Activated CD4-positive, alpha-beta T cell treated with anti-CD3 and anti-CD28 coated beads for 36 hours (primary cell): ENCODE results near the gene MPC1. TPM values are rescaled to one million over a fixed set of nuclear protein-coding genes. Genes with fewer than 3 reads are reported as not detected.
"Not testable (repeated sequence)": the region's sequence is repeated elsewhere in the genome, so short reads cannot be mapped to it uniquely, and the experiment has no call there.

ENCODE experiments used
- ATAC-seq: fragments of 200-7000 bp; cut with Tn5 transposase; one replicate; pipeline ENCODE4 v1.10.0; 2021; ENCODE audit warnings: mild to moderate bottlenecking, moderate library complexity
- CTCF ChIA-PET: fragments of 350-600 bp; sonication (Branson Sonifier 250); formaldehyde crosslinking; loops from one replicate; lab custom pipeline; 2021; ENCODE audit warnings: antibody characterized with exemption; lab: Charles Lee
- POLR2A ChIA-PET: fragments of 350-600 bp; sonication (Branson Sonifier 250); formaldehyde crosslinking; loops from one replicate; lab custom pipeline; 2021; ENCODE audit warnings: antibody characterized with exemption, inconsistent platforms; lab: Charles Lee
- DNase-seq: peaks from one replicate; pipeline ENCODE4 v3.0.0-alpha.2; 2020
- H3K27ac Mint-ChIP-seq: one replicate; pipeline ENCODE4 v1.8.0; 2021; ENCODE audit warnings: mixed read lengths
- H3K27me3 Mint-ChIP-seq: one replicate; pipeline ENCODE4 v1.8.0; 2021; ENCODE audit warnings: mixed read lengths
- H3K36me3 Mint-ChIP-seq: one replicate; pipeline ENCODE4 v1.8.0; 2021; ENCODE audit warnings: low read depth, mixed read lengths
- H3K4me1 Mint-ChIP-seq: one replicate; pipeline ENCODE4 v1.8.0; 2021; ENCODE audit warnings: mixed read lengths
- H3K4me3 Mint-ChIP-seq: one replicate; pipeline ENCODE4 v1.8.0; 2021; ENCODE audit warnings: mild to moderate bottlenecking, moderate library complexity, mixed read lengths
- H3K9me3 Mint-ChIP-seq: one replicate; pipeline ENCODE4 v1.8.0; 2021; ENCODE audit warnings: low read depth, mixed read lengths
- intact Hi-C, 2 experiments: fragments of 100-400 bp; cut with DNase I in 1 of 2; cut with micrococcal nuclease in 1 of 2; formaldehyde crosslinking; loops; one replicate each; pipeline versions ENCODE4 v1.14.2 to v1.15.1; 2022 to 2024; cut with DNase I, micrococcal nuclease
- total RNA-seq, 2 experiments: library from RNA; stranded (reverse); gene quantifications; one replicate each; pipeline ENCODE4 v1.2.3, GENCODE V29; 2021

Gene MPC1
- total RNA-seq, 2 experiments from 2014 or later: 17.7 to 20.5 TPM

- H3K36me3 Mint-ChIP-seq, ATAC-seq, DNase-seq, POLR2A ChIA-PET, H3K4me3 Mint-ChIP-seq, H3K27ac Mint-ChIP-seq, H3K9me3 Mint-ChIP-seq, H3K27me3 Mint-ChIP-seq, intact Hi-C loops, H3K4me1 Mint-ChIP-seq: not testable (repeated sequence)
- CTCF ChIA-PET: interaction anchor here (0.6 to 1.3 kb wide), 5 partner anchors 8 to 79 kb away, joined by 3 to 7 read pairs (median 3); no protein-coding TSS in a partner anchor
Observed at GRCh38 chr6:166392755-166393534, 10.2 kb upstream of the MPC1 start.

- no peaks in the 10 kb centered on the region for H3K36me3 Mint-ChIP-seq
- no peak overlapping the region for H3K27ac Mint-ChIP-seq
- H3K4me3 Mint-ChIP-seq: no peak overlapping the region
- H3K27me3 Mint-ChIP-seq: no peaks in the 10 kb centered on the region
- intact Hi-C loops: loop anchor here in 1 of 2 experiments (10.0 kb wide), 1 partner anchor 1436 kb away; the partner anchor contains the start of gene AFDN
- ATAC-seq (no peak), DNase-seq (no peak)
- H3K9me3 Mint-ChIP-seq: no peaks in the 10 kb centered on the region
- peaks cover 2% of the 10 kb centered on the region for H3K4me1 Mint-ChIP-seq
- ChIA-PET POLR2A (no interaction called here), CTCF (no interaction called here)
Observed at GRCh38 chr6:166389119-166389518, 6.4 kb upstream of the MPC1 start.

GRCh38 chr6:166388290-166389004 is 5.7 kb upstream of the MPC1 start:
- H3K4me1 Mint-ChIP-seq: peaks cover 2% of the 10 kb centered on the region

GRCh38 chr6:166387642-166388289 is 5.0 kb upstream of the MPC1 start:
- Mint-ChIP-seq H3K36me3 (no peaks in the 10 kb centered on the region), H3K4me1 (peaks cover 2% of the 10 kb centered on the region), H3K9me3 (no peaks in the 10 kb centered on the region), H3K27me3 (no peaks in the 10 kb centered on the region), H3K27ac (no peak overlapping the region), H3K4me3 (no peak overlapping the region)
- ChIA-PET POLR2A (no interaction called here), CTCF (interaction anchor here (1.7 to 2.5 kb wide), 2 partner anchors 10 to 13 kb away, joined by 4 to 7 read pairs; no protein-coding TSS in a partner anchor)
- no peak for ATAC-seq
- intact Hi-C loops: loop anchor here in 1 of 2 experiments (10.0 kb wide), 1 partner anchor 1437 kb away; the partner anchor contains the start of gene AFDN
- DNase-seq: no peak

More at GRCh38 chr6:166388290-166389004, 5.7 kb upstream of the MPC1 start:
- ChIA-PET CTCF (interaction anchor here (1.7 to 2.5 kb wide), 2 partner anchors 11 to 12 kb away, joined by 4 to 7 read pairs; no protein-coding TSS in a partner anchor), POLR2A (no interaction called here)
- intact Hi-C loops: loop anchor here in 1 of 2 experiments (10.0 kb wide), 1 partner anchor 1436 kb away; the partner anchor contains the start of gene AFDN
- ATAC-seq: no peak
- Mint-ChIP-seq H3K4me3 (no peak overlapping the region), H3K36me3 (no peaks in the 10 kb centered on the region), H3K27ac (no peak overlapping the region), H3K27me3 (no peaks in the 10 kb centered on the region), H3K9me3 (no peaks in the 10 kb centered on the region)
- DNase-seq: no peak

GRCh38 chr6:166387098-166387497 is 4.4 kb upstream of the MPC1 start:
- H3K4me3 Mint-ChIP-seq, DNase-seq, ATAC-seq, H3K9me3 Mint-ChIP-seq, H3K36me3 Mint-ChIP-seq, H3K27me3 Mint-ChIP-seq, POLR2A ChIA-PET, H3K27ac Mint-ChIP-seq, H3K4me1 Mint-ChIP-seq: not testable (repeated sequence)
- intact Hi-C loops: loop anchor here in 1 of 2 experiments (10.0 kb wide), 1 partner anchor 1438 kb away; the partner anchor contains the start of gene AFDN
- CTCF ChIA-PET: interaction anchor here (0.8 to 2.5 kb wide), 4 partner anchors 9 to 74 kb away, joined by 4 to 7 read pairs (median 6); no protein-coding TSS in a partner anchor

GRCh38 chr6:166386111-166386510 is 3.4 kb upstream of the MPC1 start:
- H3K4me3 Mint-ChIP-seq: no peak overlapping the region
- no peak overlapping the region for H3K27ac Mint-ChIP-seq
- DNase-seq (no peak), ATAC-seq (no peak)
- H3K36me3 Mint-ChIP-seq: no peaks in the 10 kb centered on the region
- no peaks in the 10 kb centered on the region for H3K27me3 Mint-ChIP-seq
- POLR2A ChIA-PET: no interaction called here
- CTCF ChIA-PET: interaction anchor here (1.6 kb wide), 1 partner anchor 13 kb away, joined by 5 read pairs; no protein-coding TSS in a partner anchor
- no peaks in the 10 kb centered on the region for H3K9me3 Mint-ChIP-seq
- H3K4me1 Mint-ChIP-seq: peaks cover 4% of the 10 kb centered on the region
- intact Hi-C loops: loop anchor here in 1 of 2 experiments (10.0 kb wide), 1 partner anchor 1439 kb away; the partner anchor contains the start of gene AFDN

- intact Hi-C loops: loop anchor here (1.0 to 10.0 kb wide), 9 partner anchors 33 to 1441 kb away; partner anchors contain the start of genes RPS6KA2 (in 2 of the 2), SFT2D1 (in 2 of the 2), AFDN (in 1 of the 2) and CEP43 (in 1 of the 2)
- ATAC-seq, H3K36me3 Mint-ChIP-seq, POLR2A ChIA-PET, H3K27me3 Mint-ChIP-seq, H3K4me1 Mint-ChIP-seq, H3K9me3 Mint-ChIP-seq: not testable (repeated sequence)
- peak; percentile 55 for DNase-seq
- CTCF ChIA-PET: interaction anchor here (1.1 kb wide), 1 partner anchor 71 kb away, joined by 4 read pairs; no protein-coding TSS in a partner anchor
- Mint-ChIP-seq H3K4me3 (peak overlapping the region; percentile 80), H3K27ac (peak overlapping the region; percentile 65)
Observed at GRCh38 chr6:166383802-166384363, 1.1 kb upstream of the MPC1 start.

GRCh38 chr6:166382500-166382932 is 224 bp downstream of the MPC1 start:
- DNase-seq: no peak
- H3K27me3 Mint-ChIP-seq: no peaks in the 10 kb centered on the region
- H3K4me1 Mint-ChIP-seq: peaks cover 4% of the 10 kb centered on the region
- peak; percentile 4 for ATAC-seq
- ChIA-PET POLR2A (no interaction called here), CTCF (no interaction called here)
- H3K36me3 Mint-ChIP-seq: no peaks in the 10 kb centered on the region
- no peak overlapping the region for H3K27ac Mint-ChIP-seq
- intact Hi-C loops: loop anchor here (1.0 to 10.0 kb wide), 4 partner anchors 69 to 1442 kb away; partner anchors contain the start of genes AFDN (in 1 of the 2) and CEP43 (in 1 of the 2)
- H3K4me3 Mint-ChIP-seq: peak overlapping the region; percentile 86
- H3K9me3 Mint-ChIP-seq: no peaks in the 10 kb centered on the region

GRCh38 chr6:166381733-166382499 is 824 bp downstream of the MPC1 start:
- ChIA-PET POLR2A (no interaction called here), CTCF (interaction anchor here (0.6 to 4.0 kb wide), 27 partner anchors 8 to 257 kb away, joined by 3 to 27 read pairs (median 4); partner anchors contain the start of genes PRR18, RPS6KA2 and SFT2D1)
- no peaks in the 10 kb centered on the region for H3K9me3 Mint-ChIP-seq

More at GRCh38 chr6:166381733-166382499, 824 bp downstream of the MPC1 start:
- no peaks in the 10 kb centered on the region for H3K36me3 Mint-ChIP-seq
- H3K27ac Mint-ChIP-seq: peak overlapping the region; percentile 75
- no peaks in the 10 kb centered on the region for H3K27me3 Mint-ChIP-seq
- DNase-seq (peak; percentile 88), ATAC-seq (peak; percentile 53)
- intact Hi-C loops: loop anchor here (1.0 to 10.0 kb wide), 4 partner anchors 69 to 1443 kb away; partner anchors contain the start of genes AFDN (in 1 of the 2) and CEP43 (in 1 of the 2)
- H3K4me3 Mint-ChIP-seq: peak overlapping the region; percentile 86
- peaks cover 4% of the 10 kb centered on the region for H3K4me1 Mint-ChIP-seq
